ENCODE data around the gene MAP3K4.

The MAP3K4 gene

GRCh38 chr6:161166176-161166575 is 174.6 kb downstream of the MAP3K4 start:
- H3K27me3 ChIP-seq (ENCODE audit: insufficient read depth, low read length, poor library complexity): no peaks in the 10 kb centered on the region
- H3K36me3 ChIP-seq (ENCODE audit: insufficient read depth, low read length): no peaks in the 10 kb centered on the region
- no peaks in the 10 kb centered on the region for H3K79me2 ChIP-seq (ENCODE audit: insufficient read depth, low read length)
- no peak for ATAC-seq (ENCODE audit: insufficient read depth, low read depth)
- no peak for DNase-seq
- H2AFZ ChIP-seq (ENCODE audit: low read depth, low read length): no peak overlapping the region
- no peak overlapping the region for H3K4me2 ChIP-seq (ENCODE audit: insufficient read depth, low read length)
- no peaks in the 10 kb centered on the region for H3K4me1 ChIP-seq (ENCODE audit: insufficient read depth, low read length)
- no peak overlapping the region for H3K9ac ChIP-seq (ENCODE audit: low read depth, low read length)
- no peak overlapping the region for H3K4me3 ChIP-seq (ENCODE audit: low read depth in 1 of 2, low read length in 2 of 2)
- TF ChIP-seq EZH2 (IDR thresholded peaks at IDR 0.05; ENCODE audit: borderline replicate concordance, low read depth, low read length, severe bottlenecking) (no peak), CTCF (IDR thresholded peaks at IDR 0.05; ENCODE audit: borderline replicate concordance, extremely low read depth, low read length, poor library complexity, severe bottlenecking) (no peak)
- no peaks in the 10 kb centered on the region for H4K20me1 ChIP-seq (ENCODE audit: insufficient read depth, low read length)
- no peak overlapping the region for H3K27ac ChIP-seq (ENCODE audit: low read length)
- no peaks in the 10 kb centered on the region for H3K9me3 ChIP-seq (ENCODE audit: insufficient read depth, low read length, severe bottlenecking)

GRCh38 chr6:161166677-161167076 is 175.1 kb downstream of the MAP3K4 start:
- H3K79me2 ChIP-seq (ENCODE audit: insufficient read depth, low read length): no peaks in the 10 kb centered on the region
- H3K4me3 ChIP-seq (ENCODE audit: low read depth in 1 of 2, low read length in 2 of 2): no peak overlapping the region
- no peaks in the 10 kb centered on the region for H3K27me3 ChIP-seq (ENCODE audit: insufficient read depth, low read length, poor library complexity)
- TF ChIP-seq CTCF (IDR thresholded peaks at IDR 0.05; ENCODE audit: borderline replicate concordance, extremely low read depth, low read length, poor library complexity, severe bottlenecking) (no peak), EZH2 (IDR thresholded peaks at IDR 0.05; ENCODE audit: borderline replicate concordance, low read depth, low read length, severe bottlenecking) (no peak)
- H3K9ac ChIP-seq (ENCODE audit: low read depth, low read length): no peak overlapping the region
- H3K9me3 ChIP-seq (ENCODE audit: insufficient read depth, low read length, severe bottlenecking): no peaks in the 10 kb centered on the region
- no peaks in the 10 kb centered on the region for H3K36me3 ChIP-seq (ENCODE audit: insufficient read depth, low read length)
- no peaks in the 10 kb centered on the region for H3K4me1 ChIP-seq (ENCODE audit: insufficient read depth, low read length)
- no peak overlapping the region for H3K4me2 ChIP-seq (ENCODE audit: insufficient read depth, low read length)
- H4K20me1 ChIP-seq (ENCODE audit: insufficient read depth, low read length): no peaks in the 10 kb centered on the region
- no peak overlapping the region for H2AFZ ChIP-seq (ENCODE audit: low read depth, low read length)
- H3K27ac ChIP-seq (ENCODE audit: low read length): no peak overlapping the region
- DNase-seq (no peak), ATAC-seq (ENCODE audit: insufficient read depth, low read depth) (no peak)

Data from DND-41 (cell line).